ENCODE results near the gene TMEM42. TPM values are rescaled to one million over a fixed set of nuclear protein-coding genes. Genes with fewer than 3 reads are reported as not detected.

TMEM42 gene
- total and polyA plus RNA-seq, 2 of the 13 experiments (the other 11 are each of a cell fraction or from before 2014, with no cell fraction given): 5.5 to 24.5 TPM

DNA sequence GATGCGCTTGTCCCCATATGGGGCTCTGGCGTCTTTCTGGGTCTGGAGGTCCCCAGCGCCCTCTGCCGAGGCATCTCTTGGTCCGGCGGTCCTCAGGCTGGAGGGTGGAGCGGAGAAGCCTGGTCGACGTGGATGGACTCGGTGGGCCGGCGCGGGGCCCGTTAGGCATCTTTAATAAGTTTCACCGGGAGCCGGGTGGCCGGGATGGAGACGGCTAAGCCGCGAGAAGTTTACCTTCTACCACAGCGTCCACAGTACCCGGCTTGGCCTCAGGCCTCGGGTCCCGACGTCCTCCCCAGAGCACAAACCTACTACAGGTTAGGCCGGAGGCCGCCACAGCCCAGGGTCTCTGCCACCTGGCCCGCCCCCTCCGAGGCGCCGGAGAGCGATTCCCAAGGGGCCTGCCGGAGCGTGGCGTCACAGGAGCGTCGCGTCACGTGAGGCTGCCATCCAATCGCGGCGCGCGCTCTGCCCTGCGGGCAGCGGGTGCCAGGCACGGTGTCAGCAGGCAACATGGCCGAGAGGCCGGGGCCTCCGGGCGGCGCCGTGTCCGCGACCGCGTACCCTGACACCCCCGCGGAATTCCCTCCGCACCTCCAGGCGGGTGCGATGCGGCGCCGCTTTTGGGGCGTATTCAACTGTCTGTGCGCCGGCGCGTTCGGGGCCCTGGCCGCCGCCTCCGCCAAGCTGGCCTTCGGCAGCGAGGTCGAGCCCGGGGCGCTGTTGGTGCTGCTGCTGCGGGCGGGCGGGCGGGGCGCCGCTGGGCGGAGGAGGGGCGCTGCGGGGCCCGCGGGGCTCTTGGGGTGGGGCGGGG is at the start of gene TMEM42 (continued):
- TF ChIP-seq, protein P1, sequence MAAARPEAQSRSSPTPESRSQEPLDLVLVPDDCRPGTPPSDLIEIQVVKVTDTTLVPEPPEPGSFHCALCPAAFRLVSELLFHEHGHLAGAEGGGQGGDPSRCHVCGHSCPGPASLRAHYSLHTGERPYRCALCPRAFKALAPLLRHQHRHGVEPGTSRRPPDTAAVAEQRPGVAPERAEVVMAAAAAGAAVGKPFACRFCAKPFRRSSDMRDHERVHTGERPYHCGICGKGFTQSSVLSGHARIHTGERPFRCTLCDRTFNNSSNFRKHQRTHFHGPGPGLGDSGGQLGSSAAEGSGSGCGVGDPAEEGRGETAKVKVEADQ (CRISPR knock-in tag; IDR thresholded peaks at IDR 0.05; ENCODE audit: borderline replicate concordance): 0 out of 2 replicates have a peak, but pooled peaks have one; percentile 51
- TF ChIP-seq, protein P2, sequence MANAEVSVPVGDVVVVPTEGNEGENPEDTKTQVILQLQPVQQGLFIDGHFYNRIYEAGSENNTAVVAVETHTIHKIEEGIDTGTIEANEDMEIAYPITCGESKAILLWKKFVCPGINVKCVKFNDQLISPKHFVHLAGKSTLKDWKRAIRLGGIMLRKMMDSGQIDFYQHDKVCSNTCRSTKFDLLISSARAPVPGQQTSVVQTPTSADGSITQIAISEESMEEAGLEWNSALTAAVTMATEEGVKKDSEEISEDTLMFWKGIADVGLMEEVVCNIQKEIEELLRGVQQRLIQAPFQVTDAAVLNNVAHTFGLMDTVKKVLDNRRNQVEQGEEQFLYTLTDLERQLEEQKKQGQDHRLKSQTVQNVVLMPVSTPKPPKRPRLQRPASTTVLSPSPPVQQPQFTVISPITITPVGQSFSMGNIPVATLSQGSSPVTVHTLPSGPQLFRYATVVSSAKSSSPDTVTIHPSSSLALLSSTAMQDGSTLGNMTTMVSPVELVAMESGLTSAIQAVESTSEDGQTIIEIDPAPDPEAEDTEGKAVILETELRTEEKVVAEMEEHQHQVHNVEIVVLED (CRISPR knock-in tag; IDR thresholded peaks at IDR 0.05; ENCODE audit: borderline replicate concordance): peak; percentile 89
- TF ChIP-seq KDM2A (CRISPR knock-in tag; IDR thresholded peaks at IDR 0.05; ENCODE audit: borderline replicate concordance, low read depth) (peak; percentile 71), SRY (CRISPR knock-in tag; IDR thresholded peaks at IDR 0.05) (peak; percentile 13; the same call in 1 of the 2 replicates), ZFYVE20 (CRISPR knock-in tag; IDR thresholded peaks at IDR 0.05; ENCODE audit: borderline replicate concordance, low read depth) (no peak), SRSF4 (IDR thresholded peaks at IDR 0.05; ENCODE audit: low read depth, low read length, poor library complexity, severe bottlenecking) (no peak), ZNF136 (CRISPR knock-in tag; IDR thresholded peaks at IDR 0.05; ENCODE audit: low read depth) (no peak), TSC22D2 (CRISPR knock-in tag; IDR thresholded peaks at IDR 0.05; ENCODE audit: borderline replicate concordance) (0 out of 2 replicates have a peak, but pooled peaks have one; percentile 19), ZNF570 (CRISPR knock-in tag; IDR thresholded peaks at IDR 0.05; ENCODE audit: borderline replicate concordance) (no peak), NCOA2 (CRISPR knock-in tag; IDR thresholded peaks at IDR 0.05) (peak; percentile 45; the same call in 1 of the 2 replicates), ATF7-NPFF (CRISPR knock-in tag; IDR thresholded peaks at IDR 0.05; ENCODE audit: low read depth) (peak; percentile 40; the same call in 1 of the 2 replicates), ZNF12 (CRISPR knock-in tag; IDR thresholded peaks at IDR 0.05) (no peak), DNMT3B (CRISPR knock-in tag; conservative IDR thresholded peaks at IDR 0.05) (no peak)
- TF ChIP-seq, protein P3, sequence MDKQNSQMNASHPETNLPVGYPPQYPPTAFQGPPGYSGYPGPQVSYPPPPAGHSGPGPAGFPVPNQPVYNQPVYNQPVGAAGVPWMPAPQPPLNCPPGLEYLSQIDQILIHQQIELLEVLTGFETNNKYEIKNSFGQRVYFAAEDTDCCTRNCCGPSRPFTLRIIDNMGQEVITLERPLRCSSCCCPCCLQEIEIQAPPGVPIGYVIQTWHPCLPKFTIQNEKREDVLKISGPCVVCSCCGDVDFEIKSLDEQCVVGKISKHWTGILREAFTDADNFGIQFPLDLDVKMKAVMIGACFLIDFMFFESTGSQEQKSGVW (CRISPR knock-in tag; IDR thresholded peaks at IDR 0.05; ENCODE audit: borderline replicate concordance): no peak
- TF ChIP-seq, protein P4, sequence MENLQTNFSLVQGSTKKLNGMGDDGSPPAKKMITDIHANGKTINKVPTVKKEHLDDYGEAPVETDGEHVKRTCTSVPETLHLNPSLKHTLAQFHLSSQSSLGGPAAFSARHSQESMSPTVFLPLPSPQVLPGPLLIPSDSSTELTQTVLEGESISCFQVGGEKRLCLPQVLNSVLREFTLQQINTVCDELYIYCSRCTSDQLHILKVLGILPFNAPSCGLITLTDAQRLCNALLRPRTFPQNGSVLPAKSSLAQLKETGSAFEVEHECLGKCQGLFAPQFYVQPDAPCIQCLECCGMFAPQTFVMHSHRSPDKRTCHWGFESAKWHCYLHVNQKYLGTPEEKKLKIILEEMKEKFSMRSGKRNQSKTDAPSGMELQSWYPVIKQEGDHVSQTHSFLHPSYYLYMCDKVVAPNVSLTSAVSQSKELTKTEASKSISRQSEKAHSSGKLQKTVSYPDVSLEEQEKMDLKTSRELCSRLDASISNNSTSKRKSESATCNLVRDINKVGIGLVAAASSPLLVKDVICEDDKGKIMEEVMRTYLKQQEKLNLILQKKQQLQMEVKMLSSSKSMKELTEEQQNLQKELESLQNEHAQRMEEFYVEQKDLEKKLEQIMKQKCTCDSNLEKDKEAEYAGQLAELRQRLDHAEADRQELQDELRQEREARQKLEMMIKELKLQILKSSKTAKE (CRISPR knock-in tag; IDR thresholded peaks at IDR 0.05; ENCODE audit: borderline replicate concordance): no peak
- TF ChIP-seq, protein P5, sequence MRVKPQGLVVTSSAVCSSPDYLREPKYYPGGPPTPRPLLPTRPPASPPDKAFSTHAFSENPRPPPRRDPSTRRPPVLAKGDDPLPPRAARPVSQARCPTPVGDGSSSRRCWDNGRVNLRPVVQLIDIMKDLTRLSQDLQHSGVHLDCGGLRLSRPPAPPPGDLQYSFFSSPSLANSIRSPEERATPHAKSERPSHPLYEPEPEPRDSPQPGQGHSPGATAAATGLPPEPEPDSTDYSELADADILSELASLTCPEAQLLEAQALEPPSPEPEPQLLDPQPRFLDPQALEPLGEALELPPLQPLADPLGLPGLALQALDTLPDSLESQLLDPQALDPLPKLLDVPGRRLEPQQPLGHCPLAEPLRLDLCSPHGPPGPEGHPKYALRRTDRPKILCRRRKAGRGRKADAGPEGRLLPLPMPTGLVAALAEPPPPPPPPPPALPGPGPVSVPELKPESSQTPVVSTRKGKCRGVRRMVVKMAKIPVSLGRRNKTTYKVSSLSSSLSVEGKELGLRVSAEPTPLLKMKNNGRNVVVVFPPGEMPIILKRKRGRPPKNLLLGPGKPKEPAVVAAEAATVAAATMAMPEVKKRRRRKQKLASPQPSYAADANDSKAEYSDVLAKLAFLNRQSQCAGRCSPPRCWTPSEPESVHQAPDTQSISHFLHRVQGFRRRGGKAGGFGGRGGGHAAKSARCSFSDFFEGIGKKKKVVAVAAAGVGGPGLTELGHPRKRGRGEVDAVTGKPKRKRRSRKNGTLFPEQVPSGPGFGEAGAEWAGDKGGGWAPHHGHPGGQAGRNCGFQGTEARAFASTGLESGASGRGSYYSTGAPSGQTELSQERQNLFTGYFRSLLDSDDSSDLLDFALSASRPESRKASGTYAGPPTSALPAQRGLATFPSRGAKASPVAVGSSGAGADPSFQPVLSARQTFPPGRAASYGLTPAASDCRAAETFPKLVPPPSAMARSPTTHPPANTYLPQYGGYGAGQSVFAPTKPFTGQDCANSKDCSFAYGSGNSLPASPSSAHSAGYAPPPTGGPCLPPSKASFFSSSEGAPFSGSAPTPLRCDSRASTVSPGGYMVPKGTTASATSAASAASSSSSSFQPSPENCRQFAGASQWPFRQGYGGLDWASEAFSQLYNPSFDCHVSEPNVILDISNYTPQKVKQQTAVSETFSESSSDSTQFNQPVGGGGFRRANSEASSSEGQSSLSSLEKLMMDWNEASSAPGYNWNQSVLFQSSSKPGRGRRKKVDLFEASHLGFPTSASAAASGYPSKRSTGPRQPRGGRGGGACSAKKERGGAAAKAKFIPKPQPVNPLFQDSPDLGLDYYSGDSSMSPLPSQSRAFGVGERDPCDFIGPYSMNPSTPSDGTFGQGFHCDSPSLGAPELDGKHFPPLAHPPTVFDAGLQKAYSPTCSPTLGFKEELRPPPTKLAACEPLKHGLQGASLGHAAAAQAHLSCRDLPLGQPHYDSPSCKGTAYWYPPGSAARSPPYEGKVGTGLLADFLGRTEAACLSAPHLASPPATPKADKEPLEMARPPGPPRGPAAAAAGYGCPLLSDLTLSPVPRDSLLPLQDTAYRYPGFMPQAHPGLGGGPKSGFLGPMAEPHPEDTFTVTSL (CRISPR knock-in tag; IDR thresholded peaks at IDR 0.05; ENCODE audit: borderline replicate concordance): no peak
